IPS DF 4.7 (cell line): ENCODE results near the gene EFCAB8.
"Not testable (repeated sequence)": the region's sequence is repeated elsewhere in the genome, so short reads cannot be mapped to it uniquely, and the experiment has no call there.

Experiments
- DNase-seq: peaks from one replicate; pipeline ENCODE4 v3.0.0-alpha.2; 2013; ENCODE audit warnings: low spot score; ENCODE audit errors: extremely low read depth

The EFCAB8 gene

DNA sequence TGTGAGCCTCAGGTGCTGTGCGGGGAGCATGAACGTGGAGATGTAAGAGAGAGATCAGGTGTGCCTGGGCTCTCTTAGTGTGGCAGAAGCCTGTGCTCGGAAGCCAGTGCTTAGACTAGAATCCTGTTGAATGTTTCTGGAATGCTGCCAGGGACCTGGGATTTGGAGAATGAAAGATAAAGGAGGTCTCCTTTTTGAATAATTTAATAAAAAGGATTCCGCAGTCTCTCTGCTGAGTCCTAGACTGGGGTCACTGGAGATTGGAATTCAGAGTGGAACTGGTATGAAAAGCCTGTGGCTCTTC is 18.8 kb upstream of the EFCAB8 start:
- DNase-seq: no peak

DNA sequence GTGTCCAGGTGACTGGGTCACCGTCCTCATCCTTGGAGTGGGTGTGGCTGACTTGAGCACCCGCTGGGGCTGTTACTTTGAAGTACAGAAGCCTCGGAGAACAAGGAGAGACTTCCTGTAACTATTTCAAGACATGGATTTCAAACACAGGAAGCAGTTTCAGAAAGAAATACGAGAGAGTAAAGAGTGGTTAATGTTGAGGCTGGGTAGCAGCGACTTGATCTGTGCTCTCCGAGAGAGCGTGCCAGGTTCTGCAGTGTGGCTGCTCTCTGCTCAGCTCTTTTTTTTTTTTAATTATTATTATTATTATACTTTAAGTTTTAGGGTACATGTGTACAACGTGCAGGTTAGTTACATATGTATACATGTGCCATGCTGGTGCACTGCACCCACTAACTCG is 17.5 kb upstream of the EFCAB8 start:
- DNase-seq: no peak

GRCh38 chr20:32841632-32842031 is 17.1 kb upstream of the EFCAB8 start:
- DNase-seq: no peak

DNA sequence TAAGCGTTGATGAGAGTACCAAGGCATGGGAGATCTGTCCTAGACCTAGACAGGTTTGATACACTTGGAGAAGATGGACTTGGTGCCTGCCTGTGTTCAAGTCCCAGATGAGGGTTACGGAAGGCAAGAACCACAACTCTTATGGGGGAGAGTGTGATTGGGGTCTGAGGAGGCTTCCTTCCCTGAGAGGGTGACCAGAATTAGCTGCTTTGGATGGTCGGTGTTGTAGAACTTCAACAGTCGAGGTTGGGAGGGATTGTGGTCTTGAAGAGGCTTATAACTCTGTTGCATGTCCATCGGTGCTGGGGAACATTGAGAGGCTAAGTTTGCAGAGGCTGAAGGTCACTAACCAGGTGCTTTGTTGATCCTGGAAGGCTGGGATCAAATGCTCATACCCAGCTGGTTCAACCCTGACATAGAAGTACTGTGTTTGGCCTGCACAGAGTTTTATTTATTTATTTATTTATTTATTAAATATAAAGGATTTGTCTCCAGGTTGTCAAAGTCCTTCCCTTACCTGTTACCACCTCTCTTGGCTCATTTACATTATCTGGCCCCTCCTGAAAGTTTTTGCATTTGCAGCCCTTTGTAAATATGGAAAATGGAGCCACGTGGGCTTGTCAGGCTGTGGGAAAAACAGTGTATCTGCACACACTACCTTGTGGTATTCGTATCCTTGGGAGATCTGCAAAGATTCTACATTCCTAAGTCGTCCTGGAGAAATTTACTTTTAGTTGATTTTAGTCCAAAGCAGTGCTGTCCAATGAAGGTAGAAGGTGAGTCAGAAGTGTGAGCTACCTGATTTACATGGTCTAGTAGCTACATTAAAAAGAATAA is 15.8 kb upstream of the EFCAB8 start:
- DNase-seq: no peak

- DNase-seq: no peak
Measured at GRCh38 chr20:32845786-32846185, 12.9 kb upstream of the EFCAB8 start.

GRCh38 chr20:32846852-32847251 is 11.9 kb upstream of the EFCAB8 start:
- DNase-seq: no peak

- no peak for DNase-seq
Measured at GRCh38 chr20:32847964-32848363, 10.8 kb upstream of the EFCAB8 start.

DNA sequence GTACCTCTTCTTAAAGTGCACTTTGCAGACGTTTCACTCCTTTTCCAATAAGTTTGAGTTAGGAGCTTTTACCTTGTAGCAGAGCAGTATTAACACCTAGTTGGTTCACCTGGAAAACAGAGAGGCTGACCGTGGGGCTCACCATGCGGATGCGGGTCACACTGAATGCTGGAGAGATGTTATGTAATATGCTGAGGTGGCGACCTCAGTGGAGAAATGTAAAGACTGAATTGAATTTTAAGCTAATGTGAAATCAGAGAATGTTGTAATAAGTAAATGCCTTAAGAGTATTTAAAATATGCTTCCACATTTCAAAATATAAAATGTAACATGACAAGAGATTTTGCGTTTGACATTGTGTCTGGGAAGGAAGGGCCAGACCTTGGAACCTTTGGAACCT is 9.9 kb upstream of the EFCAB8 start:
- DNase-seq: no peak

DNA sequence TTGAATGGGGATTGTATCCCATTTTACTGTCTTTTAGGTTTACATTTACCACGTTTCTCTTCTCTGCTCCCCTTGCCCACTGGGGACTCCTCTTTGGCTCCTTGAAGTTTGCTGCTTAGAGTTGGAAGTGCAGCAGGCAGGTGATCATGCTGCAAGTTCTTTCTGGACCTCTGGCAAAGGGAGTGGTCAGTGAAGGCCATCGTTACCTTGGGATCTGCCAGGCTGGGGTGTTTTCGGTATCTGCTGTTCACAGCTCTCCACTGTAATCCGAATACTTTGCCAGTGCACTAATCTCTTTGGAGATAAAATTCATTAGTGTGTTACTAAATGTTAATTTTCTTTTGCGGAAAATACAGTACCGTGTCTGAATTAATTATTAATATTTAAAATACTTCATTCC is 9.1 kb upstream of the EFCAB8 start:
- no peak for DNase-seq

DNA sequence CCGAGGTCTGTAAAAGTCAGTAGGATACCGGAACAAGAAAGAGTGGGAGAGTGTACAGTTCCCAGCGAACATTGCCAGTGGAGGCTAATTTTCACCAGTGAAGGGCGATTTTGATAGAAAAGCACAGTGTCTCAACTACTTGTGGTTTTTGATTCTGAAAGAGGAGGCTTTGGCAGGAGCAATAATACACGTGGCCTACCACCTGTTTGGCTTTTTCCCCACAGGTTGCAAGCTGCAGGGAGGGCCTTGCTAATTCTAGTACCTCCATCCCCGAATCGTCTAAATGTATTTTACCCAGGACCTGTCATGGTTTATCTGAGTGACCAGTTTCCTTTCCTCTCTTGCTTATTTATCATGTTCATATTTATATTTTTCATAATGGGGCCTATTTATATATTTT is 3.3 kb upstream of the EFCAB8 start:
- no peak for DNase-seq

DNA sequence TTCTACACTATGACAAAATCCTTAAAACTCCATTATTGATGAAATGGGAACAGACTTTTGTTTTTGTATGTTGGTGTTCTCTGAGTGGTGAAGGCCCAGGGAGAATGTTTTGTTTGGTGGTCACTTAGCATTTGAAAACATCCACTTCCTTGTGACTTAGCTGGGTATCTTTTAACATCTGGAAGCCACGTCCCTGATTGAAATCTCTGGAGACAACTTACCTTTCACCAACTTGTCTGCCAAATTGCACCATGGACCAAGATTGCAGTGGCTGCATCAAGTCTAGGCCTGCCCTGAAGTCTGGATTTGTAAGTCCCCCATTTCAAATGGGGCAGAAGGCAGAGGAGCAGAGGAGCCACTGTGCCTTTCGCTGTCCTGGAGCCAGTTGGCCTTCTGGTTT is 534 bp upstream of the EFCAB8 start:
- peak; percentile 46 for DNase-seq

DNA sequence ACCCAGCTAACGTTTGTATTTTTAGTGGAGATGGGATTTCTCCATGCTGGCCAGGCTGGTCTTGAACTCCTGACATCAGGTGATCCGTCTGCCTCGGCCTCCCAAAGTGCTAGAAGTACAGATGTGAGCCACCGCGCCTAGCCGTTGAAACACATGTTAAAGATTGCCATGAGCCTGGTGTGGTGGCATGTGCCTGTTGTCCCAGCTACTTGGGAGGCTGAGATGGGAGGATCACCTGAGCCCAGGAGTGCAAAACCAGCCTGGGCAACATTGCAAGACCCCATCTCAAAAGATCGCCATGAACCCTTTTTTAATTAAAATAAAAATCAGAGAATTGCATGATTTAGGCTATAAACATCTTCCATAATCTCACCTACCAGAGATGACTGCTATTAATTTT is 2.7 kb downstream of the EFCAB8 start:
- DNase-seq: no peak

DNA sequence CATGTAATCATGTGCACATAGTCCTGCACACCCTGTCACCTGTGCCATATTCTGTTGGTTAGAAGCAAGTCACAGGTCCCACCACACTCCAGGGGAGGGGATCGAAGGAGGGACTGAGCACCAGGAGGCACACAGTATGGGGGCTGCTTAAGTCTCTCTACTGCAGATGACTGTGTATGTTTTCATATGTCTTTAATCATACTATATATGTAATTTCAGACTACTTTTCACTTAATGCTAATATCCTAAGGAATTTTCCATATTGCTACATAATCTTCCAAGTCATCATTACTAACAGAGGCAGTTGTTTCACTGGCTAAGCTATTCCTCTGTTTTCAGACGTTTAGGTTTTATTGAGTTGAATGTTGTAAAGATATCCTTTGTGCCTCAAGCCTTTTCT is 10.8 kb downstream of the EFCAB8 start:
- no peak for DNase-seq

- DNase-seq: not testable (repeated sequence)
Measured at GRCh38 chr20:32870526-32870925, 11.8 kb downstream of the EFCAB8 start.

DNA sequence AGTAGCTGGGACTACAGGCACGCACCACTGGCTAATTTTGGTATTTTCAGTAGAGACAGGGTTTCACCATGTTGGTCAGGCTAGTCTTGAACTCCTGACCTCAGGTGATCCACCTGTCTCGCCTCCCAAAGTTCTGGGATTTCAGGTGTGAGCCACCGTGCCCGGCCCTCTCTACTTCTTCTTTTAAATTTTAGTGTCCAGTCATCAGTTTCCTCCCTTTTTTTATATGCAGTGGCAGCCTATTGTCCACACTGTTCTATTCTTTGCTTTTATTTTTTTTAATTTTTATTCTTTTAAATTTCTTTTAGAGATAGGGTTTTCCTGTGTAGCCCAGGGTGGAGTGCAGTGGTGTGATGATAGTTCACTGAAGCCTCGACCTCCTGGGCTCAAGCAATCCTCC is 12.3 kb downstream of the EFCAB8 start:
- DNase-seq: no peak

DNA sequence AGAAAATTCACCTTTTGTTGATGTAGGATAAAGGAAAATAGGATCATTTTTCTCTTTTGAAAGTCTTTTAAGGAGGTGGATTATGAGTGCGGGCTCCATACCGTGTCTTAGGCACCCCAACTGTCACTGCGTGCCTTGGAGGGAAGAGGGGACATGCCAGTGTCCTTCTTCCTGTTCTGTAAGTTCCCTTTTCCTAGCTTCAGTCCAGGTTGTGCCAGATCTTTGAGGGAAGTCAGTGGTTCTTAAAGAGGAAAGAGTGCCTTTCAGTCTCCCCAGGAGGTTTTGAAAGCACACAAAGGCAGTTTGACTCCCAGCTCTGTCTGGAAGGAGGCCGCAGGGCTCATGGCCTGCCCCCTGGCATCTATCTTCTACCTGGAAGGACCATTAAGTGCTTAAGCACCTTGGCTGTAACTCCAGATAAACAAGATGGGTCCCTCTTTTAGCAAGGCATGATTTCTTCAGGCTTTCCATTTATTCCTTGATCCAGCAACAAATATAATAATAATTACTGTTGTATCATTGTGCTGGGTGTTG is 13.0 kb downstream of the EFCAB8 start:
- DNase-seq: no peak

DNA sequence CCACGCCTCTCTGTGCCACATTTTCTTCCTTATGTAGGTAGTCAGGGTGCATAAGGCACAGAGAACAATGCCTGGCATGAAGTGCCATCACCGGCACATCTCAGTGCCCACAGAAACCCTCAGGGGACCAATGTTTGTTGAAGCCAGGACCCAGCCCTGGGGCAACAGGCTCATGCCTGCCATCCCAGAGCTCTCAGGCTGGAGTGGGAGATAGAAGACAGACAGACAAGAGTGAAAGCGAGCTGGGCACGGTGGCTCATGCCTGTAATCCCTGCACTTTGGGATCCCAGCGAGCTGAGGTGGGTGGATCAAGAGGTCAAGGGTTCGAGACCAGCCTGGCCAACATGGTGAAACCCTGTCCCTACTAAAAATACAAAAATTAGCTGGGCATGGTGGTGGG is 13.5 kb downstream of the EFCAB8 start:
- no peak for DNase-seq

DNA sequence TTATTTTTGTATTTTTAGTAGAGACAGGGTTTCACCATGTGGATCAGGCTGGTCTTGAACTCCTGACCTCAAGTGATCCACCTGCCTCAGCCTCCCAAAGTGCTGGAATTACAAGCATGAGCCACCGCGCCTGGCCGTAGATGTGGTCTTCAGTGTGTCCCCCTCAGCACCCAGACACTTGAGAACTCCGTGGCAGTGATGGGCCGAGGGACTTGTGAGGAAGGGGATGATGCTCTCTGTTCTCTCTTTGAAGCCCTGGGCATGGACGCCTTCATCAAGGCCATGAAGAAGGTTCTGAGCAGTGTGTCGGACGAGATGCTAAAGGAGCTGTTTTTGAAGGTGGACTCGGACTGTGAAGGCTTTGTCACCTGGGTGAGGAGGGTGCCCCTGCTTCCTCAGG is 16.9 kb downstream of the EFCAB8 start:
- DNase-seq: no peak

GRCh38 chr20:32877507-32877906 is 18.8 kb downstream of the EFCAB8 start:
- no peak for DNase-seq

- no peak for DNase-seq
Measured at GRCh38 chr20:32878820-32879219, 20.1 kb downstream of the EFCAB8 start.

DNA sequence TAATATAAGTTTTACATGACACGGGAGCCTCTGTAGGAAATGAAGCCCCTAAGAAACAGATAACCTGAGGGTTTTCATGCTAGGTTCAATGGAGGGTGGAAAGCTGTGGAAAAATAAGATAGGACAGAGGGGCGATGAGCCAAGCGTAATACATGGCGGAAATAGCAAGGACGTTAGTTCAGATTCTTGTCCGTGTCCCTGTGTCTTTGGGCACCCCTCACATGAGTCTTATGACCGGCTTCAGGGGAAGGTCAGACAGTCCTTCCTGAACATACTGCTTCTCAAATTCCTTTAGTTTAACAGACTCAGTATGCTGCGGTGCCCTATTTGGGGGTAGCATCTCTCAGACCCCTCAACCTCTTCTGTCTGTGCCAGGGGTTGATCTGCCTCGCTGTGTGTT is 20.8 kb downstream of the EFCAB8 start:
- no peak for DNase-seq

- no peak for DNase-seq
Measured at GRCh38 chr20:32880635-32881034, 21.9 kb downstream of the EFCAB8 start.

- DNase-seq: no peak
Measured at GRCh38 chr20:32883081-32883480, 24.4 kb downstream of the EFCAB8 start.

- DNase-seq: no peak
Measured at GRCh38 chr20:32885185-32885584, 26.5 kb downstream of the EFCAB8 start.
